GM18519 (cell line): ENCODE data around the gene VSTM2L.

ENCODE experiments used
- ATAC-seq: cut with Tn5 transposase; IDR thresholded peaks from one replicate; pipeline ENCODE4 v1.9.1; 2021; ENCODE audit warnings: mild to moderate bottlenecking, moderate library complexity; ENCODE audit not compliant: unreplicated experiment, low FRiP score

Gene VSTM2L

DNA sequence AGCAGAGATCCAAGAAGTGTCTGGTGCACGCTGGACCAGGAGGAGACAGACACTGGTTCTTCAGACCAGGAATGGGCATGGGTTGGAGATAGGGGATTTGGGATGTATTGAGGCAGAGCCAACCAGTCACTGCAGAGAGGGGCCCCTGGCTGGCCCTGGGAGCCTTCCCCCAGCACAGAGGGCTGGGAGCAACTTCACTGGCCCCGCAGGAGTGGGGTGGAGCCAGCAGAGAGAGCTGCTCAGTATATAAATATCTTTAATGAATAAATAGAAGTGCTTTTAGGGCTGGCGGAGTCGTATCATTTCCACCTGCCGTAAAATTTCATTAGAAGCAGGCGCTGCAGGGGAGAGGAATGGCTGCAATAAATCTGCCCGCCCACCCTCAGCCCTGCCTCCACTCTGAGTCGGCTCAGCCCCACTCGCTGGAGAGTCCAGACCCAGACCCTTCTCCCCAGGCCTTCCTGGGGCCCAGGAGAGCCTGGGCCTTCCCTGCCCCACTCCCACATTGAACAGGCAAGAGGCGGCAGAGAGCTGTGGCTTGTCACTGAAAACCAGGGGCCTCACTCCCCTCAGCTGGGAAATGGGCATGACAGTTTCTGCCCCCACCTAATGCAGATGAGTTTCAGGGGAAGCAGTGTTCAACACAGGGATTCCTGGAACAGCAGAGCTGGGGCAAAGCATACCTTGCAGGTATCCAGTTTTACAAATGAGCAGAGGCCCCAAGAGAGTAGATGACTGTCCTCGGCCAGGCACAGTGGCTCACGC lies 23.9 kb upstream of the VSTM2L start:
- no peak for ATAC-seq

DNA sequence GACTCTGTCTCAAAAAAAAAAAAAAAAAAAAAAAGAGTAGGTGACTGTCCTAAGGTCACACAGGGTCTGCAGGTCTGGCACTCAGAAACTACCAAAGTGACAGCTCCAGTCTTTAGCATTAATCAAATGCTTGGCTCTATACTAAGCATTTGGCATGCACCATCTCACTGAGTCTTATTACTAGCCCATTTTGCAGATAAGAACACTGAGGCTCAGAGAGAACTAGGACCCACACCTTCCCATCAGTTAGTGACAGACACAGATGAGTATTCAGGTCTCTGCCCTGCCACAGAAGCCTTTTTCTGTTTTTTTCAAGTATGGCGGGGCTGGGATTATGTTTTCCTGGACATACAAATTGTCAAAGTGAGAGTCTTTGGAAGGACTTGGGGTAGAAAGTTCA lies 23.1 kb upstream of the VSTM2L start:
- ATAC-seq = no peak

DNA sequence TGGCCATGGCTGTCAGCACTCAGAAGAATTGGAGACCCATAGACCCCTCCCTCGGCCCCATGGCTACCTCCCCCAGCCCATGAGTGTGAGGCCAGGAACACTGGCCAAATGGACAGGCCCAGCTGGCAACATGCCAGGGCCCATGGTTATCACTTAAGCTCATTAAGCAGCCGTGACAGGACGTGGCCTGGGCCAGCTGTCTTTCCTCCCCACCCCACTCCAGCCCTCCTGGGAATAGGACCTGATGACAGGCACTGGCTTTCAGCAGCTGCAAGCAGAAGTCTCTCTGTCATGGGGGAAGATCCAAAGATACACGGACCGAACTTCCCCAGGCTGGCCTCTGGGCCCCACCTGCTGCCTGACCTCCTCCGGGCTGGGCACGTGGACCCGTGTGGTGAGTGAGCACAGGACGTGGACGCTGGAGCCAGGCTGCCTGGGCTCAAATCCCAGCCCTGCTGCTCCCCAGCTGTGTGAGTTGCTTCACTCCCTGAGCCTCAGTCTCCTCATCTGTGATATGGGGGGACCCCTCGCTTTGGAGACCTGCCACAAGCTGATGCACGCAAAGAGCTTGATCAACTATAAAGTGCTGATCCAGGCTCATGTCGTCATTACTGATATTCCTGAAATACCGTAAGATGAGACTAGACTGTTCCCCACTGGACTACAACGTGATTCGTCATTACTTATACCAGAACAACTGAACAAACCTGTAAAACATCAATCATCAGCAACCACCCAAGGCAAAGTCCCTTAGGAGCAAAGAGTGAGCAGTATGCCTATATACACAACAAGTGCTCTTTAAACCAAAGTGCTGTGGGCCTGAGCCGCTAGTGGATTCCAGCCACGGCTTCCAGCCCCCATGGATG lies 22.0 kb upstream of the VSTM2L start:
- ATAC-seq = no peak

GRCh38 chr20:37881601-37882343 lies 21.2 kb upstream of the VSTM2L start:
- ATAC-seq = no peak

DNA sequence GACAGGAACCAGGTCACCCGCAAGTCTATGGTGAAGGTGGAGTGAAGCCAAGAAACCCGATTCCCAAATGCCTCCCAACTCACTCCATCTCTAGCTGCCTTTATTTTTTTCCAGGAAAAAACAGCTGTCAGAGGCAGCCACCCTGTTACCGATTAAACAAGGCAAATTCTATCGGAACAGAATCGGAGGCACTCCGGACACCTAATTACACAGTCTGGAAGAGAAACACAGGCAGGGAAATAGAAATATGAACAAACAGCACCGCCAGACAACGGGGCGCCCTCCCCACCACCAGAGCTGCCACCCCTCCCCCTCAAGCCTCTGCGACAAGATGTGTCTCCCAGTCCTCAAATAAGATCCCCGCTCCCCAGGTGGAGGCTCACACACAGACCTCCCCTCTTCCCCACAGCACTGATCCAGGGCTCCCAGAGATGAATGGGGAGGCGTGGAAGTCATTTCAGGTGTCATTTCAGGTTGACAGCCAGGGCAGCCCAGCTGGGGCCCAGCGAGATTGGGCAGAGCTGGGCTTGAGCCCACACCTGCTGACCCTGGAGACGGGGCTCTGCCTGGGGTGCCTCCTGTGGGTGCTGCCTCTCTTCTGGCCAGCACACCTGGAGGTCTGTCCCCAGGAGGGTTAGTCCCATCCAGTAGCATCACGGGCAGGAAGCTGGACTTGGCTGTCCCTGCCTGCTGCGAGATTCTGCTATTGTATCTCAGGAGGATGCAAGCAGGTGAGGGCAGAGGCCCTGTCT lies 19.8 kb upstream of the VSTM2L start:
- ATAC-seq = no peak

GRCh38 chr20:37885042-37885441 lies 17.9 kb upstream of the VSTM2L start:
- ATAC-seq = no peak

GRCh38 chr20:37885593-37886503 lies 17.1 kb upstream of the VSTM2L start:
- ATAC-seq = no peak

DNA sequence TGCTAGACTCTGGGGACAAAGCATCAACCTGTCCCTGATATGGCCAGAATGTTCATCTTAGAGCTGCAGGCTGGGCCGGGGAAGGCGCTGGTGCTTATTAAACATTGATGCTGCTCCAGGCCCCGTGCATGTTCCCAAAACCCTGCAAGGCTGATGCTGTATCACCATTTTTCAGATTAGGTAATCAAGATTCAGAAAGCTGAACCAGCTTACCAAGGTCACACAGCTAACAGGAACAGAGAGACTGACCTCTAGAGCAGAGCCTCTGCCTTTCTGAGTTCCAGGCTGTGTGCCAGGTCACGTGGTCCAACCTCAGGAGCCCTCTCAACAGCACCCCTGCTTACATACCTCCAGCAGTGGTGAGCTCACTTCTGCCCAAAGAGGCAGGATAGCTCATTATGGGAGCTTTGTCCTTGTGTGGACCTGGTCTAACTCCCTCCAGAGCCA lies 16.1 kb upstream of the VSTM2L start:
- ATAC-seq = no peak

DNA sequence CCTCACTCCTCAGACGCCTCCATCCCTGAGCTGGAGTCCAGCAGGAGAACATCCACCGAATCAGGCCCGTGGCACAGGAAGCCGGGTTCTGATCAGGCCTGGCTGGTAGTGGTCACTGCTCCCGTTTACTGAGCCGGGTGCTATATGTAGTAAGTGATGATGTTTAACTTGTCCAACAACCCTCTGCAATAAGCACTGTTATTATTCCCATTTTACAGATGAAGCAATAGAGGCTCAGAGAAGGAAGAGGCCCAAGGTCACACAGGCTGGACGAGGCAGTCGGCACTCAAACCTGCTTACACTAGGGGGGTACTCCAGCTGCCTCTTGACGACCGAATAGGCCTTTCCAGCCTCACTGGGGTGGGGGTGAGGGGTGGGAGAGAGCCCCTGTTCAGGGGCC lies 14.3 kb upstream of the VSTM2L start:
- no peak for ATAC-seq

GRCh38 chr20:37890108-37890507 lies 12.8 kb upstream of the VSTM2L start:
- no peak for ATAC-seq

GRCh38 chr20:37890643-37891042 lies 12.3 kb upstream of the VSTM2L start:
- no peak for ATAC-seq

- no peak for ATAC-seq
Measured at GRCh38 chr20:37892001-37892400, 10.9 kb upstream of the VSTM2L start.

DNA sequence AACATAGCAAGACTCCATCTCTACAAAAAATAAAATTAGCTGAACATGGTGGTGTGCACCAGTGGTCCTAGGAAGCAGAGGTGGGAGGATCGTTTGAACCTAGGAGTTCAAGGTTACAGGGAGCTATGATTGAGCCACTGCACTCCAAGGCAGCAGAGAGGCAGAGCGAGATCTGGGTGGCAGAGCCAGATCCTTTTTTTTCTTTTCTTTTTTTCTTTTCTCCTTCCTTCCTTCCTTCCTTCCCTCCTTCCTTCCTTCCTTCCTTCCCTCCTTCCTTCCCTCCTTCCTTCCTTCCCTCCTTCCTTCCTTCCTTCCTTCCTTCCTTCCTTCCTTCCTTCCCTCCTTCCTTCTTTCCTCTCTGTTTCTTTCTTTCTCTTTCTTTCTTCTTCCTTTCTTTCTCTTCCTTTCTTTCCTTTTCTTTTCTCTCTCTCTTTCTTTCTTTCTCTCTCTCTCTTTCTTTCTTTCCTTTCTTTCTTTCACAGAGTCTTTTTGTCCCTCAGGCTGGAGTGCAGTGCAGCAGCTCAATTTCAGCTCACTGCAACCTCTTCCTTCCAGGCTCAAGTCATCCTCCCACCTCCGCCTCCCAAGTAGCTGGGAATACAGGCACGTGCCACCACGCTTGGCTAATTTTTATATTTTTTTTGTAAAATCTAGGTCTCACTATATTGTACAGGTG lies 9.2 kb upstream of the VSTM2L start:
- ATAC-seq = no peak

- ATAC-seq = no peak
Measured at GRCh38 chr20:37894454-37894853, 8.5 kb upstream of the VSTM2L start.

DNA sequence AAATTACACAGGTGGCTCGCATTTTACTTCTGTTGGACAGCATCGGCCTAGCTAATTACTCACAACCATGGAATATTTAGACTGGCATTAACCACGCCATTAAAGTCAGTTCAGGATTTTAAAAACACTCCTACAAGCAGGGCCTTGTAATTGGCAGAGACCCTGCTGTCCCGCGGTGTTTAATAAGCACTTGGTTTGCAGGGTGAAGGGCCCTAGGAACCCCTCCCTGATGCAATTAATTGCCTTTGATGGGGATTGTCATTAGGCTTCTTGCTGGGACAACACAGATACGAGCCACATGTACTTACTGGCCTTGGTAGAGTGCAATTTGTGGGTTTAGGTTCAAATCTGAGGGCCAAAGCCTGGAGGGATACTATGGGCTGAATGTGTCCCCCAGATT lies 7.8 kb upstream of the VSTM2L start:
- no peak for ATAC-seq

- no peak for ATAC-seq
Measured at GRCh38 chr20:37896932-37897548, 5.9 kb upstream of the VSTM2L start.

- no peak for ATAC-seq
Measured at GRCh38 chr20:37898233-37899104, 4.5 kb upstream of the VSTM2L start.
